Measurements from ENCODE around the gene PLD1.

PLD1 gene

DNA sequence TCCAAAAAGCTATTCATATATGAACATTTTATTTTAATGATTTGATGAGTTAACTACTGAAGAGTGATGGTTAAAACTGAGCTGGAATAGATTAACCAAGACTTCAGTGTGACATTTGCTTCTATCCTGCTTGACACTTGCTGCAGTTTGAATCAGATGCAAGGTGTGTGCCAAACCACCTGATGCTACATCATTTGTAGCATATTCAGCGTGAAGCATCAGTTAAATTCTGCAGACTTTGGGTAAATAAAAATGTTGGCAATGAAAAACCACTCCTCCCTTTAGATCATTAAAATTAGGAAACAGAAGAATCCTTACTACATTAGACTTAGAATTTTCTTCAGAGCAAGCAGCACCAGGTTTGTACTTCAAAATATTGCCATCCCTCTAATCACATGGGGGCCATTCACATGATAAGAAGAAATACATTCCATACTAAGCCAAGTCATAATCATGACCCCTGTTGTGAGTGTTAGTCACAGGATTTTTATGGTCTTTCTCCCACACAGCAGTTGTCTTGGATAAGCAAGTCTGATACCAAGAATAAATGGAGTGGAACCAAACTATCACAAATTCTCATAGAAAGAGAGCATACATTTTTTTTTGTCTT, 189.4 kb downstream of the PLD1 start:
- DNase-seq (ENCODE audit: low read depth in 3 of 3) = no peak

DNA sequence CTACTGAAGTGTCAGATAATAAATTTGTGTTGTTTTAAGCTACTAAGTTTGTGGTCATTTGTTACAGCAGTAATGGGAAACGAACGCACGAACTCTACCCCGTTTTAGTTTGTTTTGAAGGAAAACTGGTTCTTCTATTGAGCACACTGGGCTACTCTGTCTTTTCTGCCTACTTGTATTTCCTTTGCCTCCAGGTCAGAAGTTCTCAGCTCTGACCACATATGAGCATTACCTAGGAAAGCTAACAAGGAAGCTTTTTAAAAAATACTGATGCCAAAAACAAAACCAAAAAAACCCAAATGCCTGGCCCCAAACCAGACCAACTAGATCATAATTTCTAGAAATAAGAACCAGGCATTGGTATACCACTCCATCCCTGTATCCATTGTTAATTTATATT, 193.5 kb downstream of the PLD1 start:
- DNase-seq (ENCODE audit: low read depth in 3 of 3) = no peak

DNA sequence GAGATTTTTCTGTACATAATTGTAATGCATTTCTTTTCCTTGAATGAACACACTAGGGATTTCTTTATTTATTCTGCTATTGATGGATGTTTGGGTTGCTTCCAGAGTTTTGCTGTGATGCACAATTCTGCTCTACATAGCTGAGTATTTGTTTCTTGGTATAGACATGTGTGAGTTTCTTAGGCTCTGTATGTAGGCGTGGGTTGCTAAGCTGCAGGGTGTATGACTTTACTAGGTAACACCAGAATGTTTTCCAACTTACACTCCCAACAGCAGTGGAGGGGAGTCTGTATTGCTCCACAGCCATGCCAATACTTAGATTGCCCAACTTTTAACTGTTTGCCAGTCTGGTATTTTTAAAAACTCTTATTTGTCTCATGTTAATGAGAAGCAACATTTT, 194.6 kb downstream of the PLD1 start:
- DNase-seq (ENCODE audit: low read depth in 3 of 3) = no peak

DNA sequence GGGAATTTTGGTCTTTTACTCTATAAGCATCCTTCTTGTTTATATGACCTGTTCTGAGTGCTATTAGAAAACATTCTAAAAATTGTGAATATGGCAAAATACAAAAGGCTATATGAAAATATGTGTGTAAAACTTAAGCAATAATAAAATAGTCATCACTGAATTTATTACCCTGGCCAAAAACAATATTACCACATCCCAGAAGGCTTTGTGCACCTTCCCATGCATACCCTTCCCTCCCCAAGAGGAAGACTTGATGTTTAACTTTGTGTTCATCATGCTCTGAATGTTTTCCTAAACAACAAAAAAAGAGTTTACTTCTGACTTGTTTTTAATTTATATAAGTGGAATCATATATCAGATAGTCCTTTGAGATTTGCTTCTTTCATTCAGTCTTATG, 195.0 kb downstream of the PLD1 start:
- no peak for DNase-seq (ENCODE audit: low read depth in 3 of 3)

DNA sequence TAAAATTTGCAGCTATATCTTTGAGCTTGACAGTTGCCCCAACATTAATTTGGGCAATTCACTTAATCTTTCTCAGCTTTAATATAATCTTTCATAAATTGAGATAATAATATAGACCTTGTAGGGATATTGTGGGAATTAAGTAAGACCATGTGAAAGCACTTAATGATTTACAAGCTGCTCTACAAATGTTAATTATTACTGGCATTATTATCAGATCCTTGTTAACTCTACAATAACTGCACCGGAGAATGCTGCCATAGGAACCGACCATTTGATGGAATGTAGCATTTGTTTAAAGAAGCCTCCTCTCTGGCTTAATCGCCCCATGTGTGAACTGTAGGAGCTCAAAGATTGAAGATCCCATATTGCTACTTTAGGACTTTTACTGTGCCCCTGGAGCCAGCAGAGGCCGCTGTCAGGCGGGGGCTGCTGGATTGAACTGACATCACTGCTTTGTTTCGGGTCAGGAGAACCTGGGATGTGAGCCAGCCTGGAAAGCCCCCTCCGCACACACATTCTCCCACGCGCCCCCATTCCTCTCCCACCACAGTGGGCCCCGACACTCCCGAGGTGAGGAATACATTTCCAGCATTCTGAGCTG, 195.9 kb downstream of the PLD1 start:
- peak in 1 of 3 donors; percentile 2 for DNase-seq (ENCODE audit: low read depth in 3 of 3)

DNA sequence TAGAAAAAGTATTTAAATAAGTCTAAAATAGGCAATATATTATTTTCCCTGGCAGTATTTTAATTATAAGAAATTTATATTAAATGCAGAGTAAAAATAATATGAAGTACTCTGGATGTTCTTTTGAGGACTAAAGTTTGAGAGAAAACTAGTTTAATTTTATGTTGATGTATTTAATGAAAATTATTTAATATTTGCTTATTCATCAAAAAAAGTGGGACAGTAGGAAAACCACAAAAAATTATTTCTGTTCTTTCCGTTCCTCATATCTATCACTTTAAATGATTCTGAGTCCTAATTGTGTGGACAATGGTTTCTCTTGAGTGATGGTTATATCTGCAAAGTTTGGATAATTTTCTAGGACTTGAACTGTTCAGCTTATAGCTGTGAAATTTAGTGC, 202.8 kb downstream of the PLD1 start:
- DNase-seq (ENCODE audit: low read depth in 3 of 3) = no peak

DNA sequence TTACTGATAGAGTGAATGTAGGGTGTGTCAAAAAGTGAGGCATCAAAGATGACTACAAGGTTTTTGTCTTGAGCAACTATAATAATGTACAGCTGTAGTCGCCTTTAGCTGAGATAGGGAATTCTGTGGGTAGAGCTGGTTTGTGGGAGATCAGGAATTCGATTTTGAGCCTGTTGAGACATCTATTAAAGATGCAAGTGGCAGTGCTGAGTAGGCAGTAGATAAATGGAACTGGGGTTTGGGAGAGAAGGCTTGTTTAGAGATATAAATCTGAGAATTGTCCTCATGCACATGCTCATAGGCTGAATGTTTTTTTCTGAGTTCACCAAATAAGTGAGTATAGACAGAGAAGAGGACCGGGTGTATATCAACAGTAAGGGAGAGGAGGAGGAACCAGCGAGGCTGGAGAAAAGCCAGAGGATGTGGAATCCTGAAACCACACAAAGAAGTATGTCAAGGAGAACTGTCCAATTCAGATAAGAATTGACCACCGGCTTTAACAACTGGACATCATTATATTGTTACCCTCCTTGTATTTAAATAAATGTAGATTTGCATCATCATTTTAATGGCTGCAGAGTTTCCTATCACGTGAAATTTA, 204.0 kb downstream of the PLD1 start:
- DNase-seq (ENCODE audit: low read depth in 3 of 3) = no peak

DNA sequence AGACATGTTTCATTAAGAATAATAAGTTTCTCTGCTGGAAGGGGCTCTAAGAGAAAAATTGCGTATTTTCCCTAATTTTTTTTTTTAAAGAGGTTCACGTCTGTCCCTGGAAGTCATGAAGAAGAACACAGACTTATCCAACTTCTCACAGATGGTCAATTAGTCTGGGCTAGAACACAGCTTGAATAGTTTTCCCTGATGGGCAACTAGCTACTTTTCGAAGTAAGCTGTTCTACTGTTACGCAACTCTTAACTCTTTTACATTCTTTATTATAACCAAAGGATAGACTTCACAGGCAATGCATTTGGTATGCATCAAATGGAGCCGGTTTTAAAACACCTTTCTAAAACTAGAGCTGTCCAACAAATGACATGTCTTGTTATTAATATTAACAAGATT, 205.9 kb downstream of the PLD1 start:
- no peak for DNase-seq (ENCODE audit: low read depth in 3 of 3)

DNA sequence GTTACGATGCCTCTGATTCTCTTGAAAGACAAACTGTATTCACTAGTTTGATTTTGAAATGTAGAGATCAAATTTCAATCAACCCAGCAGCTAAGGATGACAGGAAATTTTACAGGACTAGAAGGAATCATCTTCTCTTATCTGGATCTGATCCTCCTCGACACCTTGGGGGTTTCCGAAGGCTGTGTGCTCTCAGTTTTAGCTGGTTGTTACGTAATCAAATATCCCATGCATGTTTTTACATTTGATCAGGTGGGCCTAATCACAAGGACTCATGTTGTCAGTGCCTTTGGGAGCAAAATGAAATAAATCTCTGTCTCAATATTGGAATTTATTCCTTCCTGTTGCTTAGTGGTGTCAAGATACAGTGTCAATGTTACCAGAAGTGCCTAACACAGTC, 208.2 kb downstream of the PLD1 start:
- no peak for DNase-seq (ENCODE audit: low read depth in 3 of 3)

DNA sequence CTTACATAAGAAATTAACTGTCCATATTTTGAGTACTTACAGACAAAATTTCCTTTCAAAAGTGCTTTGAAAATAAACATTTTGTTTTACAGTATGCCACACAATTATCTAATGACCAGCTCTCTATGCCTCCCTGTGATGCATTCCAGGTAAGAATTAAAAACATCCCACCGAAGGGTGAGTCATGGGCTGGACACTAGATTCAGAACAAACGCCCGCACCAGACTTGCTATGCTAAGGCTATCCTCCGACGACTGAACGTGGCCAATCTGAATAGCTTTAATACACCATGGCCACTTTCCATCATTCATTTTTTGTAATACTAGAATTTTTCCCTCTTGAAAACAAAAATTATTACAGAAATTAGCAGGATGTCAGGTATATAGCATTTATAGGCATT, 210.3 kb downstream of the PLD1 start:
- DNase-seq (ENCODE audit: low read depth in 3 of 3) = no peak

DNA sequence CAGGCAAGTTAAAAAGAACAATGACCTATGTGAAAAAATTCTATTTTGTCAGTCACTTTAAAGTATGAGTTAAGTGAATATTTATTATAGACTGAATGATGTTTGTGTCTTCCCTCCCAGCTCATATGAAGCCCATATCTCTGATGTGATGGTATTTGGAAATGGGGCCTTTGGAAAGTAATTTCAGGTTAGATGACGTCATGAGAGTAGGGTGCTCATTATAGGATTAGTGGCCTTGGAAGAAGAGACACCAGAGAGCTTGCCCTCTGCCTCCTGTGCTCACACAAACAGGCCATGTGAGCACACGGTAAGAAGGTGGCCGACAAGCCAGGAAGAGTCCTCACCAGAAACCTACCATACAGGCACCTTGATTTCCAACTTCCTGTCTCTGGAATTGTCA, 211.3 kb downstream of the PLD1 start:
- no peak for DNase-seq (ENCODE audit: low read depth in 3 of 3)

DNA sequence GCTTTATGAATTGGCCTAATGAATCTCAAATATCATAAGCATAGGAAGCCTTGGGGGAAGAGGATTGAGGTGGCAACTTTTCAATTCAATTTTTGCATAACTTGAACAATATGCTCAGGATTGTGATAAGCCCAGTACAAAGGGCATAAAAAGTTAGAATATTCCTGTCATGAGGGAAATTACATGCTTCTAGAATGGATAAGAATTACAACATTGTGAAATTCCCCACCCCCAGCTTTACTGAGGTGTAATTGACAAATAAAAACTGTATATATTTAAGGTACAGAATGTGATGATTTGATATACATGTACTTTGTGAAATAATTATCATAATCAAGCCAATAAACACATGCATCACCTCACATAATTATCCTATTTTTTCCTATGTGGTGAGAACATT, 217.5 kb downstream of the PLD1 start:
- DNase-seq (ENCODE audit: low read depth in 3 of 3) = no peak

DNA sequence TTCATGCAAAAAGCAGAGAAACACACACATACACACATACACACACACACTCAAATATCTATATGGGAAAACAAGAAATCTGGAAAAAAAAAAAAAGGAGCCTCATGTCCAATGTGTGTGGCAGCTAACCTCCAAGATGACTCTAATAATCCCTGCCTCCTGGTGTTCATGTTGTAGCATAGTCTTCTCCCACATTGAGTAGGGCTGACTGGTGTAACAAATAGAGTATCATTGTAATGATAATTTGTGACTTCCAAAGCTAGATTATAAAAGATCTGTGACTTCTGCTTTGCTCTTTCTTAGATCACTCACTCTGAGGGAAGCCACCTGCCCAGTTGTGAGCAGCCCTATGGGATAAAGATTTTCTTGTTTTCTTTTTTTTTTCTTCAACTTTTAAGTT, 219.2 kb downstream of the PLD1 start:
- no peak for DNase-seq (ENCODE audit: low read depth in 3 of 3)

DNA sequence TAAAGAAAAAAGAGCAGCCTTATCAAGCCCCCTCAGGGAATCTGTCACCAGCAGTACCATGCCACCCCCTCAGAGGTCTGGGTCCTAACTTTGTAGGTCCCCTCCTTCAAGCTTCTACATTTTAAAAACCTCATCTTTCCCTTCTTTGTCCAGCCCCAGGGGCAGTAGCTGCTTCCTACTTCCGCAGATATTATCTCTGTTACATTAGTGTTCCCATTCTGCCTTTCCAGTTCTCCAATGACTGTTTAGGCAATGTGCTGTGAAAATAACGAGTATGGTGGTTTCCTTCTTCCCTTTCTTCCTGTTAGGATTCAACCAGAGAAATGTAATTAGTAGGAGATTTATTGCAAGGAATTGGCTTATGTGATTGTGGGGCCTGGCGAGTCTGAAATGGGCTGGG, 224.0 kb downstream of the PLD1 start:
- no peak for DNase-seq (ENCODE audit: low read depth in 3 of 3)

DNA sequence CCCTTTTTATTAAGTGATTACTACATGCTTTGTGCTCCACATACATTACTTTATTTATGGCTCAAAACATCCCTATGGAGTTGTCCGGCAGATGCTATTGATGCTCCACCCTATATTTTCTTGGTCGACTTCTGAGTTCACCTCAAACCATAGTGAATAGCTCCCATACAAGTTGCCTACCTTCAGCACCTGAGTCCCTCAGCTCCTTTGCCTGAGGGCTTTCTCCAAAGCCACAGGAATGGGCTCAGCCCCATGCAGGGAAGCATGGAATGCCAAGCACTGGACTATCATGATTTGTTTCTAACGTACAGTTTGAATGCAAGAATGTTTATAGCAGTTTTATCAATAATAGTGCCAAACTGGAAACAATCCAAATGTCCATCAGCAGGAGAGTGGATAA, 225.2 kb downstream of the PLD1 start:
- no peak for DNase-seq (ENCODE audit: low read depth in 3 of 3)

DNA sequence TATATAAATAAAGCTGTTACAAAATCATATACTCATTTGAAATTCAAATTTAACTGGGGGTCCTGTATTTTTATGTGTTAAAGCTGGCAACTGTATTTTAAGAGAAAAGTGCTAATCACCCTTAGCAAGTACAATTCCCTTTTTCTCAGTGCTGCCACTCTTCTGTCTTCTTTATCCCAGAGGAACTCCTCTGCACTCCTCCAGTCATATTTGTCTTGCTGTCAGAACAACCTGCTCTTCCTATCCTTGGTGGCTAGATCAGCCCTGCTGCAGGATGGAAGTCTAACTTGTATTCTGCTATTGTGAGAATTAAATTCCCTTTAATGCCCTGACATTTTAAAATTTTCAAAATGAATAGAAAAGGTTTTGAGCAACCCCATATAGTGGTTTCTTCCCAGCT, 226.2 kb downstream of the PLD1 start:
- DNase-seq (ENCODE audit: low read depth in 3 of 3) = no peak

DNA sequence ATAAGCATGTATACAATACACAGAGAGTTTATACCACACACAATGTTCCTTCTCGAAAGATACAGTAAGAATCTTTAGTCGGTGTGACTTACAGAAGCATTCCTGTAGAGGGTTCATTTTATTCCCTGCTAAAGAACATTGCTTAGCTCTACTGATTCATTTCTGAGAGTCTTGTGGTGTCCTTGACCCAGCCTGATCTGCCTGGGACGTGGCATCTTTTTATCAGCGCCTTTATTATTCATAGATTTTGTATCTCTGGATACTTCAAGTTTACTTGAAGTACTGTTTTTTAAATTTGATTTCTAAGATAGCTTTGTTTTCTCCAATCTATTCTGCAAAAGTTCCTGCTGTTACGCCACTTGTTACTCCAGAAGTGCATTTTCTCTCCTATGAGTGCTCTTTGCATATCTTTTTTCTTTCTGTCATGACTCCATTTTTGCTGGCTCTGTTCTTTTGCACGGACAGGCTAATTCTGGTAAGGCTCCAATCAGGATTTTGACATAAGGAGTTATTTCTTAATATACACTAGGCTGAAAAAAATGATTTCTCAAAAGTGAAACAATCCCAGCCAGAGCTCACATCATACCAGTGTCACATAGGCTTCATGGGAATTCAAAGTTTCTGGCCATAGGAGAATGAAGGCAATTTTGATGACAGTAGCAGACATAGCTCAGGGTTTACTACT, 235.6 kb downstream of the PLD1 start:
- DNase-seq (ENCODE audit: low read depth in 3 of 3) = no peak

DNA sequence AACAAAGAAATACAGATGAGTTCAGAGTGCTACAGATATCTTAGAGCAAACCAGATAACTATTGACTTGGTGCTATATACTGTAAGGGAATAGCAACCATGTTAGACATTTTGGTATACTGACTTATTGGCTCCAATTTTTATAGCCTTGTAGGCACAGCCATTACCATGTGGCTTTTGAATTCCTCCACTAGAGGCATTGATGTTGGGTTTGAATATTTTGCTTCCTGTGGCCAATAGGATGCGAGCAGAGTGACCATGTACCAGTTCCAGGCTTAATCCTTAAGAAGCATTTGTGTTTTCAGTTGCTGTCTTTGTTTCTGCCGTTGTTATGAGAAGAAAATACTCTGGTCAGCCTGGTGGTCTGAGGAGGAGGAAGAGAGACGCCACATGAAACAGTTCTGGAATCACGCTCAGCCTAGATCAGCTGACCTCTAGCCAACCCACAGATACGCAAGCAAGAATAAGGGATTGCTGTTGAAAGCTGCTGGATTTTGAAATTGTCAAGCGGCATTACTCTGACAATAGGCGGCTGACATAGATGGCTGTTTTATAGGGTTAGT, 240.6 kb downstream of the PLD1 start:
- DNase-seq (ENCODE audit: low read depth in 3 of 3) = no peak

DNA sequence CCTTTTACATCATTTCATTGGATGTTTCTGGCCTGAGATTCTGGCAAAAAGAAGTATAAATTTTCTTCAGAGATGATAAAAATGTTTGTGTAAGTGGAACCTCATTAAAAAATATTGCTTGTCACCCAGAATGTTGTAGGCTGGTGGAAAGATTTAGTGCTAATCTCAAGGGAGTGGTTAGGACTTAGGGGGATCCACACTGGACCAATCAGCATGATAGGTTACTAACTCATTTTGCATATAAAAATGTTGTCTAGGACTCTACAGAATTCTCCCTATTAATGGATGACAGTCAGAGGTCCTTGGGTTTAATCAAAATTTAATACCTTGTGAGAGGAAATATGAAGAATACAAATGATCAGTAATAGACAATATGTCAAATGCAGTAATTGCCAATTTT, 241.5 kb downstream of the PLD1 start:
- no peak for DNase-seq (ENCODE audit: low read depth in 3 of 3)

DNA sequence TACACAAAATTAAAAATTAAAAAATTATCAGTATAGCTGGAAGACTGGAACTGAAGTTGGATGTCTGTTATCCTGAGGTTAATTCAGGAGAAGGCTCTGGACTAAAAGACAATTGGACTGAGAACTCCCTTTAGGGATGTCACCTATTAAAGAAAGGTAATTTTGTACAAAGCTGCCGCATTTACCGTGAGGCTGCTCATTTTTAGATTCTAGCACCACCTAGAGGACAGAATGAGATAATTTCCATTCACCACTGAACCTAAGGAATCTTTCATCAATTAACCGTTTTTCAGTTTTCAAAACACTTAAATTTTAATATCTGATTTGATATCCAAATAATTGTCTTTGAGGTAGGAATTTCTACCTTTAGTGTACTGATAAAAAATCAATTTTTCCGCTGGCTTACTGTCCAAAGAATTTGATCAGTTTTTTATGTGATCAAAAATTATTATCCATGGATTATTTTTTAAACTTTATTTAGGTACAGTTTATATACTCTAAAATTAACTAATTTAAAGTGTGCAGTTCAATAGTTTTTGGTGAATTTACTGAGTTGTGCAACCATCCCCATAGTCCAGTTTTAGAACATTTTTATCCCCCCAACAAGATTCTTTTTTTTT, 243.4 kb downstream of the PLD1 start:
- DNase-seq (ENCODE audit: low read depth in 3 of 3) = no peak

DNA sequence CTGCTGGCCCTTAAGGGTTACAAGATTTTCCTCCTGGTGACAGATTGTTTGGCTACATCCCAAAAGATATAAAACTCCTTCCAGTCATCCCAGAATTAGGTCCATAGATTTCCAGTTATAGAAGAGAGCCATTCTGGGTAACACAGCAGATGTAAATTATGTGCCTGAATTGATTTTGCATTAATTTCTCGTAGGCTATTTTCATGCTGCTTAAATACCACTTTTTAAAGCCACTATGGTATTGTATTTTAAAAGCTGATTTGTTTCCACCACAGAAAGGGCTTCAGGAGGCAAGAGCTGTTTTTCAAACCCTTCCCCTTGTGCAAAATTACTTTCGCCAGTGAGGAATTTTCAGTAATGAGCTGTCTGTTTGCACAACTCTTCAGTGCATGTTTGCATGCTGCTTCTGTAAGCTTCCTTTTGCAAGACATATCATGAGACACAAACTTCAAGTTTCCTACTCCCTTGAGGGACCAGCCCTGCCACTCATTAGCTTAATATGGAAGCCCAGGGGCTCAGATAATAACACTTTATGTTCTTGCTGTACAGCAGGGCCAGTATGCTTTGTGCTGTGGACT, 244.7 kb downstream of the PLD1 start:
- DNase-seq (ENCODE audit: low read depth in 3 of 3) = no peak

Measured in stimulated activated CD4-positive, alpha-beta T cell treated with anti-CD3 and anti-CD28 coated beads, TNF-alpha, amount 100 ng/mL, for 48 hours (primary cell).